GM20431 (cell line): ENCODE data around the gene ATP5PO.

Source experiments
- in situ Hi-C: fragments of 300-500 bp; cut with MseI, MboI; formaldehyde crosslinking; loops from one replicate; pipeline ENCODE4 v1.15.0; 2020; ENCODE audit warnings: low sequenced_read_pairs; ENCODE audit not compliant: unreplicated experiment

Gene ATP5PO

GRCh38 chr21:33943293-33943692 lies 27.7 kb upstream of the ATP5PO start:
- in situ Hi-C loops: loop anchor here (25.0 kb wide), 1 partner anchor 144 kb away; no protein-coding TSS in a partner anchor

- in situ Hi-C loops: loop anchor here (25.0 kb wide), 1 partner anchor 145 kb away; no protein-coding TSS in a partner anchor
Observed at GRCh38 chr21:33942426-33942825, 26.8 kb upstream of the ATP5PO start.

GRCh38 chr21:33940881-33941245 lies 25.3 kb upstream of the ATP5PO start:
- in situ Hi-C loops: loop anchor here (25.0 kb wide), 1 partner anchor 146 kb away; no protein-coding TSS in a partner anchor

- in situ Hi-C loops: loop anchor here (25.0 kb wide), 1 partner anchor 147 kb away; no protein-coding TSS in a partner anchor
Observed at GRCh38 chr21:33940164-33940880, 24.7 kb upstream of the ATP5PO start.

- in situ Hi-C loops: loop anchor here (25.0 kb wide), 1 partner anchor 148 kb away; no protein-coding TSS in a partner anchor
Observed at GRCh38 chr21:33939226-33939625, 23.6 kb upstream of the ATP5PO start.

- in situ Hi-C loops: loop anchor here (25.0 kb wide), 1 partner anchor 149 kb away; no protein-coding TSS in a partner anchor
Observed at GRCh38 chr21:33938381-33938780, 22.8 kb upstream of the ATP5PO start.

GRCh38 chr21:33937931-33938339 lies 22.3 kb upstream of the ATP5PO start:
- in situ Hi-C loops: loop anchor here (25.0 kb wide), 1 partner anchor 149 kb away; no protein-coding TSS in a partner anchor

- in situ Hi-C loops: loop anchor here (25.0 kb wide), 1 partner anchor 150 kb away; no protein-coding TSS in a partner anchor
Observed at GRCh38 chr21:33937146-33937545, 21.5 kb upstream of the ATP5PO start.

GRCh38 chr21:33936301-33937038 lies 20.9 kb upstream of the ATP5PO start:
- in situ Hi-C loops: loop anchor here (25.0 kb wide), 1 partner anchor 151 kb away; no protein-coding TSS in a partner anchor

GRCh38 chr21:33932731-33933130 lies 17.1 kb upstream of the ATP5PO start:
- in situ Hi-C loops: loop anchor here (25.0 kb wide), 1 partner anchor 155 kb away; no protein-coding TSS in a partner anchor

- in situ Hi-C loops: loop anchor here (25.0 kb wide), 1 partner anchor 155 kb away; no protein-coding TSS in a partner anchor
Observed at GRCh38 chr21:33931799-33932390, 16.3 kb upstream of the ATP5PO start.

GRCh38 chr21:33931052-33931798 lies 15.6 kb upstream of the ATP5PO start:
- in situ Hi-C loops: loop anchor here (25.0 kb wide), 1 partner anchor 156 kb away; no protein-coding TSS in a partner anchor

- in situ Hi-C loops: loop anchor here (25.0 kb wide), 1 partner anchor 161 kb away; no protein-coding TSS in a partner anchor
Observed at GRCh38 chr21:33926248-33926647, 10.6 kb upstream of the ATP5PO start.

- in situ Hi-C loops: loop anchor here (25.0 kb wide), 1 partner anchor 163 kb away; no protein-coding TSS in a partner anchor
Observed at GRCh38 chr21:33924766-33925100, 9.1 kb upstream of the ATP5PO start.

GRCh38 chr21:33924079-33924765 lies 8.6 kb upstream of the ATP5PO start:
- in situ Hi-C loops: no loop called here

- in situ Hi-C loops: no loop called here
Observed at GRCh38 chr21:33917421-33917820, 1.8 kb upstream of the ATP5PO start.

- in situ Hi-C loops: no loop called here
Observed at GRCh38 chr21:33916200-33916567, 580 bp upstream of the ATP5PO start.

GRCh38 chr21:33914188-33914587 lies 1.4 kb downstream of the ATP5PO start:
- in situ Hi-C loops: no loop called here

GRCh38 chr21:33909756-33910155 lies 5.8 kb downstream of the ATP5PO start:
- in situ Hi-C loops: no loop called here
